GM12878 (cell line): ENCODE data around the gene CHST14. TPM values are rescaled to one million over a fixed set of nuclear protein-coding genes. Genes with fewer than 3 reads are reported as not detected.

Source experiments
- BACH1 ChIP-seq: fragments of 450-650 bp; IDR thresholded peaks from 2 replicates; pipeline ENCODE4 v1.6.1; 2017; ENCODE audit warnings: mild to moderate bottlenecking, borderline replicate concordance
- E2F4 ChIP-seq: IDR thresholded peaks from 2 replicates; pipeline ENCODE4 v1.6.1; 2012; ENCODE audit warnings: low read depth, low read length, improper control_type of control experiment
- FOS ChIP-seq: IDR thresholded peaks from 3 replicates; pipeline ENCODE4 v1.6.1; 2011; ENCODE audit warnings: borderline replicate concordance; ENCODE audit not compliant: insufficient read length; ENCODE audit errors: extremely low read depth
- GATAD2B ChIP-seq: fragments of 450-650 bp; conservative IDR thresholded peaks from 2 replicates; pipeline ENCODE4 v1.6.1; 2017; ENCODE audit warnings: low read depth, mild to moderate bottlenecking, moderate library complexity
- IKZF1 ChIP-seq: fragments of 450-650 bp; conservative IDR thresholded peaks from 2 replicates; pipeline ENCODE4 v1.6.1; 2017; ENCODE audit warnings: antibody characterized with exemption, mild to moderate bottlenecking
- LARP7 ChIP-seq: fragments of 450-650 bp; IDR thresholded peaks from 2 replicates; pipeline ENCODE4 v1.6.1; 2017; ENCODE audit warnings: mild to moderate bottlenecking
- MEF2A ChIP-seq: IDR thresholded peaks from 2 replicates; pipeline ENCODE4 v1.6.1; 2011; ENCODE audit warnings: low read depth, mild to moderate bottlenecking, low read length, moderate library complexity; ENCODE audit not compliant: insufficient read depth
- MYB ChIP-seq: fragments of 150-350 bp; IDR thresholded peaks from 2 replicates; pipeline ENCODE4 v1.6.1; 2014; ENCODE audit warnings: mild to moderate bottlenecking, low read depth, low read length, borderline replicate concordance
- NR2F1 ChIP-seq: fragments of 450-650 bp; conservative IDR thresholded peaks from 2 replicates; pipeline ENCODE4 v1.6.1; 2017; ENCODE audit warnings: mild to moderate bottlenecking
- PAX5 ChIP-seq: IDR thresholded peaks from 2 replicates; pipeline ENCODE4 v1.6.1; 2011; ENCODE audit warnings: low read depth, low read length, borderline replicate concordance
- POLR2AphosphoS2 ChIP-seq: IDR thresholded peaks from 2 replicates; pipeline ENCODE4 v1.6.1; 2011; ENCODE audit warnings: low read depth, mild to moderate bottlenecking, low read length, improper control_type of control experiment, moderate library complexity
- RELB ChIP-seq: fragments of 450-650 bp; IDR thresholded peaks from 2 replicates; pipeline ENCODE4 v1.6.1; 2017; ENCODE audit warnings: low read depth, mild to moderate bottlenecking, moderate library complexity
- RUNX3 ChIP-seq: IDR thresholded peaks from 2 replicates; pipeline ENCODE4 v1.6.1; 2012; ENCODE audit warnings: low read length, inconsistent platforms
- SP1 ChIP-seq: IDR thresholded peaks from one replicate; pipeline ENCODE4 v1.6.1; 2011; ENCODE audit warnings: low read depth, low read length
- STAT1 ChIP-seq: fragments of 450-650 bp; conservative IDR thresholded peaks from 2 replicates; pipeline ENCODE4 v1.6.1; 2014; ENCODE audit warnings: antibody characterized with exemption, mild to moderate bottlenecking
- TCF7 ChIP-seq: IDR thresholded peaks from 2 replicates; pipeline ENCODE4 v1.6.1; 2014; ENCODE audit warnings: antibody characterized with exemption, borderline replicate concordance
- ZNF24 ChIP-seq: fragments of 450-650 bp; IDR thresholded peaks from 2 replicates; pipeline ENCODE4 v1.6.1; 2017; ENCODE audit warnings: antibody characterized with exemption, mild to moderate bottlenecking
- ZNF384 ChIP-seq: IDR thresholded peaks from 2 replicates; pipeline ENCODE4 v1.6.1; 2012; ENCODE audit warnings: low read depth, mild to moderate bottlenecking, low read length, improper control_type of control experiment, borderline replicate concordance
- ZNF687 ChIP-seq: fragments of 450-650 bp; IDR thresholded peaks from 2 replicates; pipeline ENCODE4 v1.6.1; 2017; ENCODE audit warnings: mild to moderate bottlenecking, moderate library complexity
- polyA plus RNA-seq, 11 experiments: library from polyadenylated mRNA; depleted of rRNA in 4 of 11; unstranded in 6 of 11; stranded (reverse) in 5 of 11; fragments of >200 nt; fragmentation: Nextera tagmentation in 4 of 11; fragmentation: Illumina TruSeq in 1 of 11; extraction: Ambion mirVana in 4 of 11; extraction: Trizol in 1 of 11; gene quantifications; 1 replicate in 1 of 11; 2 replicates in 10 of 11; pipeline versions ENCODE4 v1.2.1 to v1.2.3, GENCODE V29; 2011 to 2016; ENCODE audit warnings: inconsistent platforms in 2 of 11, missing spikeins in 2 of 11, low read depth in 1 of 11
- total RNA-seq, 4 experiments: library from RNA; depleted of rRNA in 3 of 4; stranded (reverse); fragments of >200 nt in 3 of 4; fragmentation: Illumina TruSeq in 1 of 4; extraction: Trizol in 1 of 4; gene quantifications; 2 replicates each; pipeline versions ENCODE4 v1.2.1 to v1.2.3, GENCODE V29; 2013 to 2021

Gene CHST14
- total and polyA plus RNA-seq, 10 of the 15 experiments (the other 5 are each of a cell fraction or from before 2014, with no cell fraction given), result 1.3 to 12.8 (median 6.2) TPM

- TF ChIP-seq RUNX3 (no peak), LARP7 (0 out of 2 replicates have a peak, but pooled peaks have one; percentile 45), BACH1 (no peak), FOS (no peak), IKZF1 (peak; percentile 57; the same call in 1 of the 2 replicates), E2F4 (no peak), ZNF687 (no peak), MEF2A (no peak), STAT1 (no peak), MYB (no peak), ZNF24 (no peak), NR2F1 (peak; percentile 93), RELB (no peak), ZNF384 (no peak), PAX5 (no peak), GATAD2B (peak; percentile 87), SP1 (no peak), TCF7 (no peak), POLR2AphosphoS2 (no peak)
Observed at GRCh38 chr15:40511472-40512133, 40.8 kb downstream of the CHST14 start (continued).
